Trophoblast cell (in vitro differentiated cells and primary cell): ENCODE measurements around the gene LSR.

Experiments used
- DNase-seq, 2 donors: peaks; one replicate each; pipeline ENCODE4 v3.0.0-alpha.2; 2016
- H2AFZ ChIP-seq: 2 replicates; pipeline ENCODE4 v1.6.1; 2013; ENCODE audit warnings: low read length, moderate library complexity, mild to moderate bottlenecking; ENCODE audit not compliant: insufficient read depth, poor library complexity
- H2AK5ac ChIP-seq: 2 replicates; pipeline ENCODE4 v1.6.1; 2013; ENCODE audit warnings: mild to moderate bottlenecking, low read length
- H2BK120ac ChIP-seq: 2 replicates; pipeline ENCODE4 v1.6.1; 2013; ENCODE audit warnings: low read length, mild to moderate bottlenecking, moderate library complexity; ENCODE audit not compliant: insufficient read depth, poor library complexity
- H2BK12ac ChIP-seq: 2 replicates; pipeline ENCODE4 v1.6.1; 2013; ENCODE audit warnings: mild to moderate bottlenecking, low read length, moderate library complexity
- H2BK5ac ChIP-seq: 2 replicates; pipeline ENCODE4 v1.6.1; 2013; ENCODE audit warnings: low read length, low read depth, moderate library complexity, mild to moderate bottlenecking; ENCODE audit not compliant: poor library complexity
- H3K14ac ChIP-seq: 2 replicates; pipeline ENCODE4 v1.6.1; 2013; ENCODE audit warnings: mild to moderate bottlenecking, low read length
- H3K18ac ChIP-seq: 2 replicates; pipeline ENCODE4 v1.6.1; 2013; ENCODE audit warnings: mild to moderate bottlenecking, low read length
- H3K23ac ChIP-seq: 2 replicates; pipeline ENCODE4 v1.6.1; 2013; ENCODE audit warnings: low read length
- H3K27ac ChIP-seq: 2 replicates; pipeline ENCODE4 v1.5.1; 2013; ENCODE audit warnings: low read depth, mild to moderate bottlenecking, inconsistent platforms, low read length, moderate library complexity
- H3K27me3 ChIP-seq: 2 replicates; pipeline ENCODE4 v1.6.1; 2013; ENCODE audit warnings: inconsistent platforms, mild to moderate bottlenecking, low read length, moderate library complexity; ENCODE audit not compliant: insufficient read depth
- H3K36me3 ChIP-seq, 2 experiments: 1 replicate in 1 of 2; 2 replicates in 1 of 2; pipeline ENCODE4 v1.6.1; 2013; ENCODE audit warnings: low read length in 2 of 2, mild to moderate bottlenecking in 2 of 2, moderate library complexity in 1 of 2; ENCODE audit not compliant: insufficient read depth in 2 of 2, control insufficient read depth in 1 of 2
- H3K4ac ChIP-seq: 2 replicates; pipeline ENCODE4 v1.6.1; 2013; ENCODE audit warnings: low read depth, mild to moderate bottlenecking, low read length, moderate library complexity
- H3K4me1 ChIP-seq, 2 experiments: 1 replicate in 1 of 2; 2 replicates in 1 of 2; pipeline ENCODE4 v1.6.1; 2013; ENCODE audit warnings: low read length in 2 of 2, mild to moderate bottlenecking in 2 of 2, moderate library complexity in 1 of 2; ENCODE audit not compliant: insufficient read depth in 2 of 2, control insufficient read depth in 1 of 2
- H3K4me2 ChIP-seq: 2 replicates; pipeline ENCODE4 v1.6.1; 2013; ENCODE audit warnings: inconsistent platforms, mild to moderate bottlenecking, low read length, moderate library complexity
- H3K4me3 ChIP-seq: 2 replicates; pipeline ENCODE4 v1.5.1; 2013; ENCODE audit warnings: mild to moderate bottlenecking, low read depth, low read length, inconsistent platforms
- H3K79me1 ChIP-seq: one replicate; pipeline ENCODE4 v1.6.1; 2013; ENCODE audit warnings: low read length
- H3K79me2 ChIP-seq: 2 replicates; pipeline ENCODE4 v1.6.1; 2013; ENCODE audit warnings: low read length, mild to moderate bottlenecking; ENCODE audit not compliant: control insufficient read depth, insufficient read depth, poor library complexity
- H3K9ac ChIP-seq: 2 replicates; pipeline ENCODE4 v1.6.1; 2013; ENCODE audit warnings: mild to moderate bottlenecking, low read length
- H3K9me3 ChIP-seq: 2 replicates; pipeline ENCODE4 v1.6.1; 2013; ENCODE audit warnings: low read depth, mild to moderate bottlenecking, control low read depth, inconsistent platforms, low read length; ENCODE audit not compliant: insufficient read depth
- H4K12ac ChIP-seq: 2 replicates; pipeline ENCODE4 v1.6.1; 2013; ENCODE audit warnings: low read depth, mild to moderate bottlenecking, low read length, moderate library complexity
- H4K8ac ChIP-seq: 2 replicates; pipeline ENCODE4 v1.6.1; 2013; ENCODE audit warnings: low read depth, mild to moderate bottlenecking, low read length, moderate library complexity
- H4K91ac ChIP-seq: one replicate; pipeline ENCODE4 v1.6.1; 2013; ENCODE audit warnings: low read depth, mild to moderate bottlenecking, low read length, moderate library complexity
- WGBS: extraction: QIAGEN DNeasy Blood & Tissue Kit; methylation state at CpG from one replicate; pipeline ENCODE4 v1.1.7; 2013; ENCODE audit warnings: missing lambda C conversion rate; ENCODE audit not compliant: insufficient read length, insufficient coverage; ENCODE audit errors: extremely low coverage; 5-methylcytosine and 5-hydroxymethylcytosine counted together

The LSR gene

GRCh38 chr19:35271546-35271945, 22.7 kb downstream of the LSR start:
- WGBS: no CpG with 5 or more reads among the region's 7 CpGs
- Histone ChIP-seq H4K91ac (no peak overlapping the region), H3K4me2 (no peak overlapping the region), H3K4me1 (peaks cover 12 to 15% of the 10 kb centered on the region in 2 experiments), H3K4ac (no peak overlapping the region), H2AFZ (no peak overlapping the region), H3K36me3 (peaks cover 52 to 64% of the 10 kb centered on the region in 2 experiments), H3K79me1 (peaks cover 11% of the 10 kb centered on the region), H2AK5ac (no peak overlapping the region), H3K23ac (no peak overlapping the region), H2BK5ac (no peak overlapping the region), H3K27me3 (no peaks in the 10 kb centered on the region), H4K12ac (no peak overlapping the region), H3K9me3 (no peaks in the 10 kb centered on the region), H4K8ac (no peak overlapping the region), H3K18ac (peak overlapping the region; percentile 38), H3K79me2 (peaks cover 11% of the 10 kb centered on the region), H3K27ac (no peak overlapping the region), H2BK120ac (no peak overlapping the region), H3K9ac (no peak overlapping the region), H3K4me3 (no peak overlapping the region), H3K14ac (no peak overlapping the region), H2BK12ac (no peak overlapping the region)
- no peak for DNase-seq

GRCh38 chr19:35272122-35272719, 23.4 kb downstream of the LSR start:
- no peak overlapping the region for H2BK120ac ChIP-seq
- H3K79me2 ChIP-seq: peaks cover 10% of the 10 kb centered on the region
- H3K18ac ChIP-seq: no peak overlapping the region
- WGBS: no CpG with 5 or more reads among the region's 16 CpGs
- peaks cover 55 to 64% of the 10 kb centered on the region in 2 experiments for H3K36me3 ChIP-seq
- no peak overlapping the region for H3K4ac ChIP-seq
- H3K9ac ChIP-seq: no peak overlapping the region
- H3K4me1 ChIP-seq: peaks cover 10 to 12% of the 10 kb centered on the region in 2 experiments
- no peak for DNase-seq
- no peak overlapping the region for H2AFZ ChIP-seq
- no peak overlapping the region for H3K4me2 ChIP-seq
- H3K79me1 ChIP-seq: peaks cover 11% of the 10 kb centered on the region
- no peak overlapping the region for H3K14ac ChIP-seq
- no peak overlapping the region for H2BK12ac ChIP-seq
- no peak overlapping the region for H2AK5ac ChIP-seq
- H4K12ac ChIP-seq: no peak overlapping the region
- H3K23ac ChIP-seq: no peak overlapping the region
- H4K8ac ChIP-seq: no peak overlapping the region
- no peak overlapping the region for H4K91ac ChIP-seq
- H2BK5ac ChIP-seq: no peak overlapping the region
- H3K27ac ChIP-seq: no peak overlapping the region
- no peaks in the 10 kb centered on the region for H3K9me3 ChIP-seq
- H3K27me3 ChIP-seq: no peaks in the 10 kb centered on the region
- H3K4me3 ChIP-seq: no peak overlapping the region

- peaks cover 7 to 8% of the 10 kb centered on the region in 2 experiments for H3K4me1 ChIP-seq
- H2AK5ac ChIP-seq: no peak overlapping the region
- no CpG with 5 or more reads among the region's 10 CpGs for WGBS
- no peak overlapping the region for H3K4ac ChIP-seq
- no peak for DNase-seq
- H2BK120ac ChIP-seq: no peak overlapping the region
- no peak overlapping the region for H3K27ac ChIP-seq
- H4K91ac ChIP-seq: no peak overlapping the region
- H3K9me3 ChIP-seq: no peaks in the 10 kb centered on the region
- H3K4me3 ChIP-seq: no peak overlapping the region
- peaks cover 6% of the 10 kb centered on the region for H3K79me2 ChIP-seq
- no peaks in the 10 kb centered on the region for H3K27me3 ChIP-seq
- no peak overlapping the region for H2AFZ ChIP-seq
- no peak overlapping the region for H4K12ac ChIP-seq
- peaks cover 64 to 68% of the 10 kb centered on the region in 2 experiments for H3K36me3 ChIP-seq
- H3K18ac ChIP-seq: no peak overlapping the region
- H3K14ac ChIP-seq: no peak overlapping the region
- H4K8ac ChIP-seq: no peak overlapping the region
- H2BK5ac ChIP-seq: no peak overlapping the region
- H3K4me2 ChIP-seq: no peak overlapping the region
- no peak overlapping the region for H3K23ac ChIP-seq
- no peak overlapping the region for H2BK12ac ChIP-seq
- H3K79me1 ChIP-seq: peaks cover 5% of the 10 kb centered on the region
- H3K9ac ChIP-seq: no peak overlapping the region
Measured at GRCh38 chr19:35272954-35273649, 24.3 kb downstream of the LSR start.

- no peak overlapping the region for H3K4me2 ChIP-seq
- H2BK5ac ChIP-seq: no peak overlapping the region
- no peak overlapping the region for H2BK12ac ChIP-seq
- H3K27ac ChIP-seq: no peak overlapping the region
- H3K79me1 ChIP-seq: peaks cover 3% of the 10 kb centered on the region
- H3K14ac ChIP-seq: no peak overlapping the region
- no peak overlapping the region for H3K4me3 ChIP-seq
- no peak overlapping the region for H4K12ac ChIP-seq
- peaks cover 69 to 75% of the 10 kb centered on the region in 2 experiments for H3K36me3 ChIP-seq
- H3K23ac ChIP-seq: no peak overlapping the region
- no peak overlapping the region for H2AFZ ChIP-seq
- H2BK120ac ChIP-seq: no peak overlapping the region
- no peak overlapping the region for H3K9ac ChIP-seq
- no CpG with 5 or more reads among the region's 14 CpGs for WGBS
- no peaks in the 10 kb centered on the region for H3K9me3 ChIP-seq
- no peaks in the 10 kb centered on the region for H3K27me3 ChIP-seq
- no peak overlapping the region for H4K91ac ChIP-seq
- peaks cover 6% of the 10 kb centered on the region for H3K79me2 ChIP-seq
- H3K4me1 ChIP-seq: peaks cover 7 to 8% of the 10 kb centered on the region in 2 experiments
- H2AK5ac ChIP-seq: no peak overlapping the region
- no peak overlapping the region for H4K8ac ChIP-seq
- no peak overlapping the region for H3K18ac ChIP-seq
- no peak for DNase-seq
- no peak overlapping the region for H3K4ac ChIP-seq
Measured at GRCh38 chr19:35273686-35274259, 25.0 kb downstream of the LSR start.
